Testis (tissue), 3 donors: ENCODE measurements around the gene RERE. TPM values are rescaled to one million over a fixed set of nuclear protein-coding genes. Genes with fewer than 3 reads are reported as not detected.
"Not testable (repeated sequence)": the region's sequence is repeated elsewhere in the genome, so short reads cannot be mapped to it uniquely, and the experiment has no call there.

Source experiments
- DNase-seq: peaks from one replicate; pipeline ENCODE4 v3.0.0-alpha.2; 2019
- H3K27ac ChIP-seq, 2 donors: fragments of 200-600 bp; sonication (generic); one replicate each; pipeline ENCODE4 v1.5.1; 2019
- H3K27me3 ChIP-seq: fragments of 200-600 bp; sonication (generic); one replicate; pipeline ENCODE4 v1.5.1; 2019
- H3K36me3 ChIP-seq: fragments of 200-600 bp; sonication (generic); one replicate; pipeline ENCODE4 v1.5.1; 2017; ENCODE audit warnings: low read depth; ENCODE audit errors: missing control alignments
- H3K4me1 ChIP-seq: fragments of 200-600 bp; sonication (generic); one replicate; pipeline ENCODE4 v1.5.1; 2019
- H3K4me3 ChIP-seq, 2 donors: fragments of 200-600 bp; sonication (generic); one replicate each; pipeline ENCODE4 v1.5.1; 2017 to 2019
- H3K9me3 ChIP-seq: fragments of 200-600 bp; sonication (generic); one replicate; pipeline ENCODE4 v1.5.1; 2017
- POLR2A ChIP-seq: fragments of 450-650 bp; IDR thresholded peaks from one replicate; pipeline ENCODE4 v1.6.1; 2017; ENCODE audit warnings: antibody characterized with exemption, mild to moderate bottlenecking, moderate library complexity
- WGBS, 2 donors: methylation state at CpG; one replicate each; pipeline ENCODE4 v1.1.5; 2018; 5-methylcytosine and 5-hydroxymethylcytosine counted together
- intact Hi-C: fragments of 100-400 bp; cut with DNase I; formaldehyde crosslinking; loops from one replicate; pipeline ENCODE4 v1.15.1; 2023; ENCODE audit warnings: low total_unique reads
- polyA plus RNA-seq: library from polyadenylated mRNA; stranded (reverse); fragments of 350-450 nt; fragmentation: Illumina TruSeq; extraction: RNeasy Lipid Tissue Mini Kit (QIAGEN cat#74804); gene quantifications from one replicate; pipeline ENCODE4 v1.2.3, GENCODE V29; 2014; ENCODE audit warnings: low read depth, low replicate concordance; ENCODE audit not compliant: insufficient read depth
- total RNA-seq, 2 donors: library from RNA; depleted of rRNA; stranded (reverse); fragments of >200 nt; gene quantifications; one replicate each; pipeline ENCODE4 v1.2.3, GENCODE V29; 2016
- TF ChIP-seq, protein P1 (sequence below), 3 experiments: fragments of 450-650 bp in 2 of 3; fragments of 200-600 bp in 1 of 3; sonication (generic) in 1 of 3; IDR thresholded peaks; one replicate each; pipeline ENCODE4 v1.5.1; 2016 to 2019; ENCODE audit warnings: antibody characterized with exemption in 3 of 3, mild to moderate bottlenecking in 2 of 3, moderate library complexity in 1 of 3

Gene RERE
- total and polyA plus RNA-seq, 3 donors from 2014 or later: 90.8 to 229 (median 203) TPM

DNA sequence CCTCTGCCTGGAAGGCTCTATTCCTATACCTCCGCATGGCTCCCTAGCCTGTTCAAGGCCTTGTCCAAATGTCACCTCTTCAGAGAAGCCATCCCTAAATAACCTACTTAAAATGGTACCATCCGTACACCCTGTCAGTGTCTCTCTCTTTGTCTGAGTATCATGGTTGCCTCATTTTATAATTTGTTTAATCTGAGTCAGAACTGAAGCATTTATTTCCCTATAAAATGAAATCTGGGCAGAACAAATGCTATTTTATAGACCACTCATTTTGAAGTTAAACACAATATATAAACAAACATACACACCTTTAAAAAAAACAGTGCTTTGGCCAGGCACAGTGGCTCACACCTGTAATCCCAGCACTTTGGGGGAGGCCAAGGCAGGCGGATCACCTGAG is 30.2 kb downstream of the RERE start:
- 84 to 94% methylated on average over 3 of the region's 3 CpGs for WGBS, 2 donors
- TF ChIP-seq, protein P1, sequence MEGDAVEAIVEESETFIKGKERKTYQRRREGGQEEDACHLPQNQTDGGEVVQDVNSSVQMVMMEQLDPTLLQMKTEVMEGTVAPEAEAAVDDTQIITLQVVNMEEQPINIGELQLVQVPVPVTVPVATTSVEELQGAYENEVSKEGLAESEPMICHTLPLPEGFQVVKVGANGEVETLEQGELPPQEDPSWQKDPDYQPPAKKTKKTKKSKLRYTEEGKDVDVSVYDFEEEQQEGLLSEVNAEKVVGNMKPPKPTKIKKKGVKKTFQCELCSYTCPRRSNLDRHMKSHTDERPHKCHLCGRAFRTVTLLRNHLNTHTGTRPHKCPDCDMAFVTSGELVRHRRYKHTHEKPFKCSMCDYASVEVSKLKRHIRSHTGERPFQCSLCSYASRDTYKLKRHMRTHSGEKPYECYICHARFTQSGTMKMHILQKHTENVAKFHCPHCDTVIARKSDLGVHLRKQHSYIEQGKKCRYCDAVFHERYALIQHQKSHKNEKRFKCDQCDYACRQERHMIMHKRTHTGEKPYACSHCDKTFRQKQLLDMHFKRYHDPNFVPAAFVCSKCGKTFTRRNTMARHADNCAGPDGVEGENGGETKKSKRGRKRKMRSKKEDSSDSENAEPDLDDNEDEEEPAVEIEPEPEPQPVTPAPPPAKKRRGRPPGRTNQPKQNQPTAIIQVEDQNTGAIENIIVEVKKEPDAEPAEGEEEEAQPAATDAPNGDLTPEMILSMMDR (IDR thresholded peaks at IDR 0.05): no peak
- TF ChIP-seq POLR2A: no peak
- intact Hi-C loops: no loop called here
- H3K4me3 ChIP-seq: no peak overlapping the region
- H3K36me3 ChIP-seq: no peaks in the 10 kb centered on the region
- peaks cover 7% of the 10 kb centered on the region for H3K4me1 ChIP-seq
- DNase-seq: no peak
- no peaks in the 10 kb centered on the region for H3K9me3 ChIP-seq
- H3K27ac ChIP-seq: no peak overlapping the region
- no peaks in the 10 kb centered on the region for H3K27me3 ChIP-seq

- H3K9me3 ChIP-seq, intact Hi-C loops, DNase-seq, H3K27me3 ChIP-seq, H3K27ac ChIP-seq, H3K36me3 ChIP-seq, H3K4me3 ChIP-seq, H3K4me1 ChIP-seq: not testable (repeated sequence)
- WGBS, 2 donors: 95% methylated on average over 4 of the region's 4 CpGs
These were observed 31.2 kb downstream of the RERE start for GRCh38 chr1:8786204-8786603.

GRCh38 chr1:8782955-8783354 is 34.5 kb downstream of the RERE start:
- no peaks in the 10 kb centered on the region for H3K36me3 ChIP-seq
- no peak for DNase-seq
- H3K9me3 ChIP-seq: no peaks in the 10 kb centered on the region
- H3K4me1 ChIP-seq: peaks cover 5% of the 10 kb centered on the region
- 88 to 89% methylated on average over 2 of the region's 2 CpGs for WGBS, 2 donors
- no peak overlapping the region for H3K4me3 ChIP-seq
- TF ChIP-seq, protein P1 (IDR thresholded peaks at IDR 0.05): no peak
- TF ChIP-seq POLR2A: no peak
- H3K27me3 ChIP-seq: no peaks in the 10 kb centered on the region
- H3K27ac ChIP-seq: no peak overlapping the region
- intact Hi-C loops: no loop called here

DNA sequence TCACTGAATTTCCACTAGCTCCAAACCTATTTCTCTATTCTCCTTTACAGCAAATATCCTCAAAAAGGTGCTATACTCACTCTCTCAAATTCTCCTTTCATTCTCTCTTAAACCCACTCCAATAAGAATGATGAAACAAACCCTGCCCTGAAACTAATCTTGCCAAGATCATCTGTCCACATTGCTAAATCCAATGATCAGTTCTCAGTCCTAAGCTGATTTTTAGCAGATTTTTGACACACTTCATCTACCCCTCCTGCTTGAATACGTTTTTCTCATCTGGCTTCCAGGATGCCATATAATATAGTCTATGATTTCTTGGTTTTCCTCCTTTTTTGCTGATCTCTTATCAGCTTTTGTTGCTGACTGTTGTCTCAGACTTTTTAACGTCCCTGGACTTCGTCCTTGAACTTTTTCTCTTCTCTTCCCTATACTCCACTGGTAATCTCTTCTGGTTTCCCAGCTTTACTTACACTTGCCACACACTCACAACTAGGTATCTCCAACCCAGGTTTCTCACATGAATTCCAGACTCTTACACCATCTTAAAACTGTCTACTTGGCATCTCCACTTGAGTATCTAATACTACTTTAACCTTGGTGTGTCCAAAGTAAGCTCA is 35.3 kb downstream of the RERE start:
- Histone ChIP-seq H3K4me1 (peaks cover 5% of the 10 kb centered on the region), H3K36me3 (no peaks in the 10 kb centered on the region), H3K4me3 (no peak overlapping the region), H3K27me3 (no peaks in the 10 kb centered on the region), H3K27ac (no peak overlapping the region), H3K9me3 (no peaks in the 10 kb centered on the region)
- intact Hi-C loops: no loop called here
- WGBS, 2 donors: 39 to 58% methylated on average over 3 of the region's 3 CpGs
- no peak for DNase-seq
- TF ChIP-seq, protein P1 (IDR thresholded peaks at IDR 0.05): no peak
- no peak for TF ChIP-seq POLR2A

GRCh38 chr1:8780405-8780804 is 37.0 kb downstream of the RERE start:
- Histone ChIP-seq H3K36me3 (no peaks in the 10 kb centered on the region), H3K4me1 (peaks cover 5% of the 10 kb centered on the region), H3K9me3 (no peaks in the 10 kb centered on the region), H3K27ac (no peak overlapping the region), H3K27me3 (no peaks in the 10 kb centered on the region), H3K4me3 (no peak overlapping the region)
- DNase-seq: no peak
- 80 to 85% methylated on average over 1 of the region's 1 CpG for WGBS, 2 donors
- TF ChIP-seq, protein P1 (IDR thresholded peaks at IDR 0.05): no peak
- no peak for TF ChIP-seq POLR2A
- intact Hi-C loops: no loop called here
